HPDE6-E6E7 (cell line): ENCODE results near the gene ISCA2.
A peak's percentile ranks its signal among the peaks of the same experiment; 100 is the strongest.
"Not testable (repeated sequence)": the region's sequence is repeated elsewhere in the genome, so short reads cannot be mapped to it uniquely, and the experiment has no call there.

Source experiments
- DNase-seq: peaks from one replicate; pipeline ENCODE4 v3.0.0; 2011; ENCODE audit warnings: missing footprints; ENCODE audit errors: extremely low spot score

Gene ISCA2

DNA sequence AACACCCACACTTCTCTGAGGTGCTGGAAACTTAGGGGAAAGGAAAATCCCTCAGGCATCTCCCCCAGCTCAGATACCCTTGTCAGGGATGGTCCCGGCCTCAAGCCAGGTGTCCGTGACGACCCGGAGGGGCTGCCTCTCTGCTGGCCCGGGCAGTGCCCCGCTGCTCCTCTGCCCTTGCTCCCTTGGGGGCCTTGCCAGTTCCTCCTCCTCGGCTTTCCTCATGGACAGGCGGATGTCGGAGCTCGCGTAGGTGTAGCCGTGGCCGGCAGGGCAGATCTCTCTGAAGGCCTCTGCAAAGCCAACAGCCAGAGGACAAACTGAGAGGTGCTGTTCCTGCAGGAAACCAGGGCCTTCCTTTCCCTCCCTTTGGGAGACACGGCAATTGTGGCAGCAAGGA is 34.8 kb downstream of the ISCA2 start:
- DNase-seq: no peak

DNA sequence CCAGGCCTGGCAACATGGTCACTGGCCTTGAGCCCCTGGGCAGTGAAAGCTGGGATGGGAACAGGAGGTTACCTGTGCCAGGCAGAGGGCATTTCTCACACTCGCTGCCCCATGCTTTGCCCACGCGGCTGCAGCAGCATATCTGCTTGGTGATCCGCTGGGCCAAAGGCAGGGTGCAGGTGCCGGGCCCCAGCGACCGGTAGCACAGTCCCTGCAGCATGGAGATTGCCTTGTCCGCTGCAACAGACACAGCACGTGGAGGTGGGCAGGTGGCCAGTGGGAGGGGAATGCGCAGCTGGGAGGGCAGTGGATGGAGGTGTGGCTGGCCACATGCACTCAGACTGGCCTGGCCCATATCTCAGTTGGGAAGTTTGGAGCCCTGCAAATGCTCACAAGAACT is 35.3 kb downstream of the ISCA2 start:
- no peak for DNase-seq

DNA sequence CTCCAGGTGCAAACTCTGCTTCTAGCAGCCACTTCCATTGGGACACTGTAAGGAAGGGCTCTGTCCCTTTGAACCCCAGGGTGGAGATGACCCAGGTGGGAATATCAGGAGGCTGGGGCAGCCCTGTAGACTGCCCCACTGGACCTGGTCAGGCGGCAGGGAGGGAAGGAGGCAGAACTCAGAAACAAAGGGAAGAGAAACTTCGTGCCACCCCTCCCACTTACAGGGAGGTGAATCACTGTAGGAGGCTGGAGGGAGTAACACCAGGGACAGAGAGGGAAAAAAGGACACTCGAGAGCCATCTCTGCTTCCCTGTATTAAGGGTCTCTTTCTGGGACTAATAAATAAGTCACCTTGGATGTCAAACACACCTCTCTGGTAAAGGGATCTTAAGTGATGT is 37.4 kb downstream of the ISCA2 start:
- no peak for DNase-seq

DNA sequence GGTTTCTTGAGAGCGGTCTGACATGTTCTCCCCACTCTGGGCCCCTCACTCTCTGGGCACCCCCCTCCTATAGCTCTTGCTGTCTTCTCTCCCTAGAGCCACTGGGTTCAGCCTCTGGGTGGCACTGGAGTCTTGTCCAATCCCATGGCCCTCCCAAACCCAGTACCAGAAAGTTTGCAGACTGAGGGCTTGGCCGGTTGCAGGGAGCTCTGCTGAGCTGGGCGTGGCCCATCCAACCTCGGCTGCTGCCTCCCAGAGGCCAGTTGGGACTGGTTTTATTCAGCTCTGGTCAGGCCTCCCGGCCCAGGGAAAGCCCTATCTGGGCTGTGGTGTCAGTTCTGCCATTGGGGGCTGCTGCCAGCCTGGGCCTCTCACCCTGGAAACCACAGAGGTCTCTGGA is 37.9 kb downstream of the ISCA2 start:
- DNase-seq: peak; percentile 53

DNA sequence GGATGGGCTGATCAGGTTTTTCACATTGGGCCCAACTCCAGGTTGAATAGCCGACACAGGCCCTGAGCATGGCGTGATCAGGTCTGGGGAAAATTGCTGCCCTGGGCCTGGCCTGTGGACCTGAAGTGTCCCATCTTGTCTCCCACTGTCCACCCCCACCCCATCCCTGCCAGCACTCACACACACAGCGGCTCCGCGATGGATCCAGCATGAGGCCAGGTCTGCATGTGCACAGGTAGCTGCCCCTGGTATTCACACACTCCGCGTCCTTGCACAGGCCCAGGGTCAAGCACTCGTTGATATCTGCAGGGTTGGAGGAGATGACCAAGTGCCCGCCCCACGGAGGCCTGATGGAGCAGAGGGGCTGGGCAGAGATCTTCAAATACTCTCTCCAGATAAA is 38.7 kb downstream of the ISCA2 start:
- no peak for DNase-seq

DNA sequence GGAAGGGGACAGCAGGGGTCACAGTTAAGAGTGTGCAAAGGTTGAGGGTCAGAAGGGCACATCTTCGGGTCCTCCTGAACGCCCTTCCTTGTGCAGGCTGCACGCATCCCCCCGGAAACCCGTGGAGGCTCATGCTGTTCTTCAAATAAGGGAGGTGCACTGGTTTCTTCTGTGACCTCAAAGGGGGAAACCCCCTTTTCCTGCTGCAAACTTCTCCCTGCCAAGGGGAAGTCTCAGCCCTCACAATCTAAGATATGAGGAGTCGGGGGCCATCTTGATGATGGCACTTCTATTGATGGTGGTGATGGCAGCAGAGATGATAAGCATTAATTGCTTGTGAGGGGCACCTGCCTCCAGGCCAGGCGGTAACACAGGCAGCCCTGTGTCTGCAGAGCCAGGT is 40.0 kb downstream of the ISCA2 start:
- DNase-seq: no peak

DNA sequence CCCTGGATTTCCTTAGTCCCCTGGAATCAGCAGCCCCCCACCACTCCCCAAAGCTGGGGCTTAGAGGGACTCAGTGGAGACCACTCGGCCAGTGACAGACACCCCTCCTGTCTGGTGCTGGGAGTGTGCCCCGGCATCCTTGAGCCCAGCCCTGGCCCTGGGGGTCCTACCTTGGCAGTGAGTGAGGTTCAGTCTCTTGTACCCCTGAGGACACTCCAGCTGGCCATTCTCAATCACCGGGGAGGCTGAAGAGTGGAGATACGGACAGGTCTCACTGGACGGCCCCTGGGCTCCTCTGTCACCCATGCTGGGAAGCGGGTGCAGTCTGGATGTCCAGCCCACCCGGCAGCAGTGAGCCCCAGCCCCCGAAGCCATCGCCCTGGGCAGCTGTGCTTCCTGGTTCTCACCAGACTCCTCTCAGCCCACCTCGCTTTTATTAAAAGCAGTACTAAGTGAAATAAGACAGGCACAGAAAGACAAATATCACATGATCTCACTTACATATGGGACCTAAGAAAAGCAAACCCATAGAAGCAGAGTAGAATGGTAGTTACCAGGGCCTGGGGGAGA is 42.3 kb downstream of the ISCA2 start:
- DNase-seq: no peak

DNA sequence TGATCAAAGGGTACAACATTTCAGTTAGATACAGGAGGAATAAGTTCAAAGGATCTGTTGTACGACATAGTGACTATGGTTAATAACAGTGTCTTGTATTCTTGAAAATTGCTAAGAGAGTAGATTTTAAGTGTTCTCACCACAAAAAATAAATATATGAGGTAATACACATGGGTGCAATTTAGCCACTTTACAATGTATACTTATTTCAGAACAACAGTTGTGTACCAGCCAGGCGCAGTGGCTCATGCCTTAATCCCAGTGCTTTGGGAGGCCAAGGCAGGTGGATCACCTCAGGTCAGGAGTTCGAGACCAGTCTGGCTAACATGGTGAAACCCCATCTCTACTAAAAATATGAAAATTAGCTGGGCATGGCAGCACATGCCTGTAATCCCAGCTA is 42.8 kb downstream of the ISCA2 start:
- DNase-seq: not testable (repeated sequence)

DNA sequence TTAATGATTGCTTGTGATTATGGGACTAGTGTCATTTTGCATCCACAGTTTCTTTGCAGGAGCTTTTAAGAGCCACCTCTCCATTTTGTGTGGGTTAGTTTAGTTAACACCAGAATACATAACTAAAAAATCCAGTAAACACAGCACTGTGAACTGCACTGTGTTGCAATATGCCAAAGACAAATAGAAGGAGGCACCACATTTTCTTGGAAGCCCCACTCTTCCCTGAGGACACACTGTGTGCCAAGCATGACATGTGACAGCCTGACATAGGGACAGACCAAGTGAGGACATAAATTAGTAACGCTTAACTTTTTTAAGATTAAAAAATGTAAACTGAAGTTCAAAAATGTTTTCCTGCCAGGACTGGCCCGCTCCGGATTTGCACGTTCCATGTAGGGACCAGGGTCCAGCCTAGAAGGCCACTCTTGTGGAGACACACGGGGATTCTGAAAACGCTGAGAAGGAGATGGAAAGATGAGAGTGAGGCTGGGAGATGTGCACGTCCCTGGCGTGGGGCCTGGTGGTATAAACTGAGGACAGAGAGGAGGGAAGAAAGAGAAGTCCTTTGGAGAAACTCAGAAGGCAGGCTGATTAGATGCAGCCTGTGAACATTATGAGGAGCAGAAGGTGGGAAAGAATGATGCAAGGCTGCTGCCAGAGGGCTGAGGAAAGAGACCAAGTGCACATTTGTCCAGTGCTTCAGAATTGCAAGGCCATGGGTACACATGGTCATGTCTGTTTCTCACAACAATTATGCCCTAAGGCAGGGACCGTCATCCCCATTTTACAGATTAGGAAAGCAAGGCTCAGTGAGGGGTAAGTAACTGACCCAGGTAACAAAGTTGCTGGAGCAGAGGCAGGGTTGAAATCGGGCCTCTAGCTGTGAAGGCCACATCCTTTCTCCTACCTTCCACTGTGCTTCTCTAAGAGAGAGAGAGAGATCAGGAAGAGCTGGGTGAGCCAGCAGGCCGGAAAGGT is 45.1 kb downstream of the ISCA2 start:
- no peak for DNase-seq

DNA sequence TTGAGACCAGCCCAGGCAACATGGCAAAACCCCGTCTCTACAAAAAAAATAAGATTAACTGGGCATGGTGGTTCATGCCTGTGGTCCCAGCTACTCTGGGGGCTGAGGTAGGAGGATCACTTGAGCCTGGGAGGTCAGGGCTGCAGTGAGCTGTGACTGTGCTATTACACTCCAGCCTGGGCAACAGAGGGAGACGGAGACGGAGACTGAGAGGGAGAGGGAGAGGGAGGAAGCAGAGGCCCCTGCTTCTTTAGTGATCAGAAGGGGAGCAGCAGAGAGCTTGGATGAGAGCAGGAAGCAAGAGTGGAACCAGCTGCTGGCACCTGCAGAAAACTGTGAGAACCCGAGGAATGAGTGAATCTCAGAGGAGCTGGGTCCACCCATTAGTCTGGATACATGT is 45.9 kb downstream of the ISCA2 start:
- no peak for DNase-seq

DNA sequence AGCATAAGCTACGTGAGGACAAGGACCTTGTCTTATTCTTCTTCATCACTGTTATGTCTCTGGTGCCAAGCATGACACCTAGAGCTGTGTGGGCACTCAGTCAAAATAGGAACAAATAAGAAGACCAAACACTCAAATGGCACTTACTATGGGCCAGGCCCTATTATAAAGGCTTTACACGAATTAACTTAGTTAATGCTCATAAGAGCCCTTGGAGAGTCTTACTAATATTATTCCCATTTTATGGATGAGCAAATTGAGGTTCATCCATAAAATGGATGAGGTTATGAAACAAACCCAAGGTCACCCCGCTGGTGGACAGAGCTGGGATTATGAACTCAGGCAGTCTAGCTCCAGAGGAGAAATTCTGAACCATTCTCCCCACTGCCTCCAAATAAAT is 47.7 kb downstream of the ISCA2 start:
- DNase-seq: no peak

DNA sequence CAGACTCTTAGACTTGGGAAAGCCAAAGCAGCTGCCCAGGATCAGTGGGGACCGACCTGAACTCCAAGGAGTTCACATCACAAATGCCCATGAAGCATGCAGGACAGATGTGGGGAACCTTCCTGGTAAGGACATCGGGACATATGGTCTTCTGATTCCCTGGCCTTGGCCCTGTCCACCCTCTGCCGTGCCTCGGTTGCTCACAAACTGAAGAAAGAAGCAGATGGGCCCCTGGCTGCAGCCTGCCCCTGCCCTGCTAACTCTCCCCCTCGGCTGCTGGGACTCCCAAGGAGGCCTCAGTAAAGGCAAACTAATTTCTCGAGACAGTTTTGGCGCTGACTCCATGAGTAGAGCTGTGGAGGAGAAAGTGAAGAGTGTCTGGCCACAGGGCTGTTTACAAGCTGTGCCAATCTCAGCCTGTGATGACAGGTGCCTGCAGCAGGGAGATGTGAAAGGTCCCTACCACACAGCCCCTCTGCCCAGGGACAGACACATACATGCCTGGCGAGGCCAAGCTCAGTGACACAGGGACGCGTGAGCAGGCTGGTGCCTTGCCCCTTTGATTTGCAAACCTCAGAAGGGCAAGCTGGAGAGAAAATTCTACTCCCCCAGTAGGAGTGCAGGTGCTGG is 48.6 kb downstream of the ISCA2 start:
- no peak for DNase-seq

DNA sequence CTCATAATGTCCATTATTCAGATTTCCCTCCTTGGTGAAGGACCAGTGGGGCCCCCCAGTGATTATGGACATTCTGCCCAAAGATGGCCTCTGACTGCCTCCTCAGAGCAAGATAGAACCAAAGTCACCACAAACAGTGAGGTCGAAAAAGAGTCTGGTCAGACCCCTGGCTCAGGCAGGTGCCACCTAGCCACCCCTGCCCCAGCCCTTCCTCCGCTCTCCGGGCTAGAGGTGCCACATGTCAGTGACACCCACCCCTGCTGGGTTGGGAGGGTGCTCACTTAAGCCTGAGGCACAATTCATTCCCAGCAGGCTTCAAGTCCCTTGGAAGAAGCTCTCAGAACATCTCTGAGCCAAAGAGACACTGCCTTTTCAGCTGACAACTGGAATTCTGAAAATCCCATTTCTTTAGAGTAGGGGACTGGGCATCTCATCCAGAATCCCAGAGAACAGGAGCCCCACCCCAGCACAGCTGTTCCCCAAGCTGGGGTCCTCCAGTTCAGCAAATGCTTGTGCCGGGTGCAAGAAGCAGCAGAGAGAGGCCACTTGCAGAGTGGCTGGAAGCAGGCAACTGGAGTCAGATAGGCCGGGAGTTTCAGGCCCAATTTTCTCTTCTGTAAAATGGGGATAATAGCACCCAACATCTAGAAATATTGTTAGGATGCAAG is 50.3 kb downstream of the ISCA2 start:
- no peak for DNase-seq

DNA sequence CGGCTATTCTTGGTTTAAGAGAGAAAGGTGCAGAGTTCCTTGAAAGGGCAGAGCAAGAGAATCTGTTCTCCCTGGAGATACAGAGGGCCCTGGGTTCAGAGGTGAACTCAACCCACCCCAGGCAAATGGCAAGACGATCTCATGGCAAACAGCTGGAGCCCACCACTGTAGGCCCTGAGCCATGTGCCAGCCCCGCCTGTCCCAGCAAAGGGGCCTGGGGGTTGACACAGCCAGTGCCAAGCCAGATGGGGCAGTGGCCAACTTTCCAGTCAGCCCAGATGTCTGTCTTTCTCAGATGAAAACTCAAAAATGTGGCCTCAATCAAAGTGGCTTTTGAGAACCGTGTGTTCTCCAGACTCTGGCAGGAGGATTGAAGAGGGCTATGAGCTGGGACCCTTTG is 51.8 kb downstream of the ISCA2 start:
- no peak for DNase-seq

DNA sequence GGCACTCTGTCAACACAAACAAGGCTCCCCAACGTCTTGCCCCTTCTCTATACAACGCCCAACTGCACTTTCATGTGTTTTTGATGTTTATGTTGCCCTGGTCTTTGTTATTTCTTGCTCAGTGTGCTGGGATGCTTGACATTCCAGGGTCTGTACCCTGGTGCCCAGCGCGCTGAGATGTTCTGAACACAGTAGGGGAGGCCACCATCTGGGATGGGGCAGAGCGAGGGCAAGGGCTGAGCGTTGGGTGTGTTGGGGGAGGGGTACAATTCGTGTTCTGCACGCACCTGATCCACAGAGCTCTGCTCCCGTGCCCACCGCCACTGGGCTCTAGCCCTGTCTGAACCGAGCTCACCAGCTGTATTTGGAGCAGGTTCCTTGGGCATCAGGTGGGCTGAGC is 52.9 kb downstream of the ISCA2 start:
- no peak for DNase-seq
